HEK293 (cell line): Measurements from ENCODE around the gene ABCC12.

ENCODE experiments used
- CTCF ChIA-PET: fragments of 350-600 bp; formaldehyde crosslinking; extraction: SDS; loops from one replicate; lab custom pipeline; 2021; ENCODE audit warnings: antibody characterized with exemption; lab: Yijun Ruan, JAX
- POLR2A ChIA-PET: fragments of 300-600 bp; formaldehyde crosslinking; extraction: SDS; loops from one replicate; lab custom pipeline; 2020; ENCODE audit warnings: antibody characterized with exemption, inconsistent platforms; lab: Yijun Ruan, JAX
- H3K27ac ChIP-seq: fragments of 200-500 bp; sonication (Bioruptor generic); 2 replicates; pipeline ENCODE4 v1.5.1; 2014; ENCODE audit warnings: low read depth, low read length, control low read depth, inconsistent platforms; ENCODE audit errors: extremely low read depth
- H3K36me3 ChIP-seq, 2 experiments: fragments of 200-500 bp in 1 of 2; sonication (Bioruptor generic) in 1 of 2; 1 replicate in 1 of 2; 2 replicates in 1 of 2; pipeline ENCODE4 v1.5.1; 2014 to 2017; ENCODE audit warnings: inconsistent platforms in 2 of 2, low read length in 2 of 2; ENCODE audit not compliant: control insufficient read depth in 2 of 2, insufficient read depth in 1 of 2
- H3K4me1 ChIP-seq: fragments of 200-500 bp; sonication (Bioruptor generic); 2 replicates; pipeline ENCODE4 v1.5.1; 2014; ENCODE audit warnings: mild to moderate bottlenecking, low read length, inconsistent platforms; ENCODE audit not compliant: control insufficient read depth, insufficient read depth
- H3K4me3 ChIP-seq: 2 replicates; pipeline ENCODE4 v1.5.1; 2011; ENCODE audit warnings: low read depth, mild to moderate bottlenecking, control low read depth, low read length, moderate library complexity
- H3K9me3 ChIP-seq: fragments of 200-500 bp; sonication (Bioruptor generic); 2 replicates; pipeline ENCODE4 v1.5.1; 2014; ENCODE audit warnings: low read depth, low read length, inconsistent platforms; ENCODE audit not compliant: control insufficient read depth, insufficient read depth
- HIC1 ChIP-seq: fragments of 450-650 bp; formaldehyde crosslinking; IDR thresholded peaks from 2 replicates; pipeline ENCODE4 v1.5.1; 2016; ENCODE audit warnings: missing biosample characterization, missing genetic modification characterization
- KLF10 ChIP-seq: fragments of 450-650 bp; IDR thresholded peaks from 2 replicates; pipeline ENCODE4 v1.5.1; 2018; ENCODE audit warnings: missing biosample characterization, mild to moderate bottlenecking, missing genetic modification characterization
- OSR2 ChIP-seq: fragments of 450-650 bp; formaldehyde crosslinking; IDR thresholded peaks from 2 replicates; pipeline ENCODE4 v1.5.1; 2016; ENCODE audit warnings: missing biosample characterization, missing genetic modification characterization
- OVOL3 ChIP-seq: fragments of 450-650 bp; formaldehyde crosslinking; IDR thresholded peaks from 2 replicates; pipeline ENCODE4 v1.5.1; 2016; ENCODE audit warnings: missing biosample characterization, missing genetic modification characterization
- PRDM1 ChIP-seq: fragments of 450-650 bp; formaldehyde crosslinking; IDR thresholded peaks from 2 replicates; pipeline ENCODE4; 2016; ENCODE audit warnings: missing biosample characterization, missing genetic modification characterization
- SETDB1 ChIP-seq: IDR thresholded peaks from one replicate; pipeline ENCODE4 v1.6.1; 2017; ENCODE audit warnings: mild to moderate bottlenecking, low read length, moderate library complexity, mixed read lengths; ENCODE audit not compliant: insufficient read length
- TSHZ1 ChIP-seq: fragments of 450-650 bp; formaldehyde crosslinking; IDR thresholded peaks from 2 replicates; pipeline ENCODE4 v1.5.1; 2016; ENCODE audit warnings: missing biosample characterization, missing genetic modification characterization, borderline replicate concordance
- ZBTB21 ChIP-seq: fragments of 450-650 bp; formaldehyde crosslinking; IDR thresholded peaks from 2 replicates; pipeline ENCODE4 v1.5.1; 2017; ENCODE audit warnings: missing biosample characterization, missing genetic modification characterization
- ZNF132 ChIP-seq: fragments of 450-650 bp; formaldehyde crosslinking; IDR thresholded peaks from 2 replicates; pipeline ENCODE4 v1.5.1; 2017; ENCODE audit warnings: missing biosample characterization, missing genetic modification characterization, borderline replicate concordance
- ZNF138 ChIP-seq: fragments of 450-650 bp; formaldehyde crosslinking; IDR thresholded peaks from 2 replicates; pipeline ENCODE4 v1.5.1; 2016; ENCODE audit warnings: missing biosample characterization, missing genetic modification characterization, borderline replicate concordance
- ZNF155 ChIP-seq: fragments of 450-650 bp; formaldehyde crosslinking; IDR thresholded peaks from 2 replicates; pipeline ENCODE4 v1.5.1; 2016; ENCODE audit warnings: missing biosample characterization, missing genetic modification characterization
- ZNF2 ChIP-seq: fragments of 450-650 bp; formaldehyde crosslinking; IDR thresholded peaks from 2 replicates; pipeline ENCODE4 v1.5.1; 2016; ENCODE audit warnings: missing biosample characterization, missing genetic modification characterization
- ZNF280C ChIP-seq: fragments of 450-650 bp; formaldehyde crosslinking; IDR thresholded peaks from 2 replicates; pipeline ENCODE4 v1.5.1; 2016; ENCODE audit warnings: missing biosample characterization, missing genetic modification characterization
- ZNF302 ChIP-seq: fragments of 450-650 bp; formaldehyde crosslinking; IDR thresholded peaks from 2 replicates; pipeline ENCODE4 v1.5.1; 2016; ENCODE audit warnings: missing biosample characterization, missing genetic modification characterization, low read depth
- ZNF354C ChIP-seq: fragments of 450-650 bp; formaldehyde crosslinking; IDR thresholded peaks from 2 replicates; pipeline ENCODE4 v1.5.1; 2016; ENCODE audit warnings: missing biosample characterization, missing genetic modification characterization, low read depth, borderline replicate concordance
- ZNF398 ChIP-seq: fragments of 450-650 bp; formaldehyde crosslinking; IDR thresholded peaks from 2 replicates; pipeline ENCODE4 v1.5.1; 2017; ENCODE audit warnings: missing biosample characterization, missing genetic modification characterization
- ZNF423 ChIP-seq: fragments of 450-650 bp; formaldehyde crosslinking; IDR thresholded peaks from 2 replicates; pipeline ENCODE4 v1.5.1; 2016; ENCODE audit warnings: missing biosample characterization, missing genetic modification characterization
- ZNF510 ChIP-seq: fragments of 450-650 bp; formaldehyde crosslinking; IDR thresholded peaks from 2 replicates; pipeline ENCODE4 v1.5.1; 2018; ENCODE audit warnings: mild to moderate bottlenecking, missing genetic modification characterization, missing biosample characterization; ENCODE audit not compliant: insufficient replicate concordance
- ZNF521 ChIP-seq: fragments of 450-650 bp; formaldehyde crosslinking; IDR thresholded peaks from 2 replicates; pipeline ENCODE4 v1.5.1; 2017; ENCODE audit warnings: missing biosample characterization, mild to moderate bottlenecking, missing genetic modification characterization
- ZNF626 ChIP-seq: fragments of 450-650 bp; sonication (Bioruptor Pico); formaldehyde crosslinking; IDR thresholded peaks from 2 replicates; pipeline ENCODE4 v1.5.1; 2018; ENCODE audit warnings: missing biosample characterization, missing genetic modification characterization, inconsistent platforms
- ZNF677 ChIP-seq: fragments of 450-650 bp; IDR thresholded peaks from 2 replicates; pipeline ENCODE4 v1.5.0; 2018; ENCODE audit warnings: missing biosample characterization, mild to moderate bottlenecking, missing genetic modification characterization, moderate library complexity
- ZSCAN5A ChIP-seq: fragments of 450-650 bp; formaldehyde crosslinking; IDR thresholded peaks from 2 replicates; pipeline ENCODE4 v1.5.1; 2016; ENCODE audit warnings: missing biosample characterization, missing genetic modification characterization

Gene ABCC12

GRCh38 chr16:48160575-48160974 lies 4.8 kb upstream of the ABCC12 start (continued):
- TF ChIP-seq TSHZ1 (tag by site-specific recombination): no peak
- no peak for TF ChIP-seq ZNF510 (tag by site-specific recombination)
- TF ChIP-seq OSR2 (tag by site-specific recombination): no peak
- no peak for TF ChIP-seq ZNF521 (tag by site-specific recombination)
- no peak for TF ChIP-seq ZSCAN5A (tag by site-specific recombination)
- TF ChIP-seq ZNF423: no peak

GRCh38 chr16:48158296-48158695 lies 2.5 kb upstream of the ABCC12 start:
- Histone ChIP-seq H3K4me3 (no peak overlapping the region), H3K4me1 (no peaks in the 10 kb centered on the region), H3K36me3 (no peaks in the 10 kb centered on the region), H3K9me3 (no peaks in the 10 kb centered on the region), H3K27ac (no peak overlapping the region)
- POLR2A ChIA-PET: no interaction called here
- CTCF ChIA-PET: interaction anchor here (0.5 to 3.7 kb wide), 8 partner anchors 13 to 1295 kb away, joined by 3 to 14 read pairs (median 4); partner anchors contain the start of gene NETO2
- TF ChIP-seq ZNF626 (tag by site-specific recombination) (no peak), ZNF398 (tag by site-specific recombination) (peak; percentile 47), ZNF155 (tag by site-specific recombination) (no peak), KLF10 (tag by site-specific recombination) (no peak), PRDM1 (tag by site-specific recombination) (peak; percentile 71), ZNF138 (tag by site-specific recombination) (no peak), ZNF132 (tag by site-specific recombination) (no peak), ZNF280C (tag by site-specific recombination) (no peak), ZNF677 (no peak), SETDB1 (no peak), ZNF2 (no peak), OVOL3 (tag by site-specific recombination) (no peak), ZBTB21 (tag by site-specific recombination) (peak; percentile 29; the same call in 1 of the 2 replicates), ZNF302 (tag by site-specific recombination) (no peak), HIC1 (tag by site-specific recombination) (no peak), ZNF354C (tag by site-specific recombination) (no peak)
